ENCODE results near the gene GSAP.

GRCh38 chr7:77402818-77403217 is 13.3 kb downstream of the GSAP start:
- TF ChIP-seq CTCF (IDR thresholded peaks at IDR 0.05) (no peak), POLR2A (IDR thresholded peaks at IDR 0.05) (no peak)

Data from lower leg skin (tissue), 3 donors.